ENCODE data around the gene TMEM14B. TPM values are rescaled to one million over a fixed set of nuclear protein-coding genes. Genes with fewer than 3 reads are reported as not detected.

TMEM14B gene
- total RNA-seq, 2 donors from 2014 or later: 58.7 to 73.3 TPM

GRCh38 chr6:10725716-10726115 is 21.9 kb upstream of the TMEM14B start:
- TF ChIP-seq CTCF (IDR thresholded peaks at IDR 0.05): no peak

GRCh38 chr6:10730254-10730653 is 17.4 kb upstream of the TMEM14B start:
- H3K4me1 ChIP-seq: no peaks in the 10 kb centered on the region
- no peak overlapping the region for H3K27ac ChIP-seq
- no peak for DNase-seq
- TF ChIP-seq CTCF (IDR thresholded peaks at IDR 0.05): no peak
- intact Hi-C loops (cut with DNase I): no loop called here
- no peak overlapping the region for H3K4me3 ChIP-seq
- no peaks in the 10 kb centered on the region for H3K9me3 ChIP-seq
- H3K36me3 ChIP-seq: peaks cover 4% of the 10 kb centered on the region
- H3K27me3 ChIP-seq: no peaks in the 10 kb centered on the region
- no peak overlapping the region for H3K9ac ChIP-seq (ENCODE audit: low read depth in 2 of 2, low read length in 2 of 2)

More at GRCh38 chr6:10725716-10726115, 21.9 kb upstream of the TMEM14B start:
- no peak overlapping the region for H3K27ac ChIP-seq
- H3K36me3 ChIP-seq: no peaks in the 10 kb centered on the region
- H3K4me3 ChIP-seq: no peak overlapping the region
- intact Hi-C loops (cut with DNase I): no loop called here
- DNase-seq: no peak
- no peak overlapping the region for H3K9ac ChIP-seq (ENCODE audit: low read depth in 2 of 2, low read length in 2 of 2)
- H3K4me1 ChIP-seq: peaks cover 4% of the 10 kb centered on the region
- no peaks in the 10 kb centered on the region for H3K27me3 ChIP-seq
- H3K9me3 ChIP-seq: no peaks in the 10 kb centered on the region

- Histone ChIP-seq H3K4me1 (no peaks in the 10 kb centered on the region), H3K27me3 (no peaks in the 10 kb centered on the region), H3K9ac (ENCODE audit: low read depth in 2 of 2, low read length in 2 of 2) (no peak overlapping the region), H3K36me3 (peaks cover 4% of the 10 kb centered on the region), H3K9me3 (no peaks in the 10 kb centered on the region), H3K27ac (no peak overlapping the region), H3K4me3 (no peak overlapping the region)
- no peak for TF ChIP-seq CTCF (IDR thresholded peaks at IDR 0.05)
- intact Hi-C loops (cut with DNase I): no loop called here
- no peak for DNase-seq
These were observed 14.4 kb upstream of the TMEM14B start for GRCh38 chr6:10733151-10733715.

- TF ChIP-seq CTCF (IDR thresholded peaks at IDR 0.05): no peak
- H3K27me3 ChIP-seq: no peaks in the 10 kb centered on the region
- H3K4me1 ChIP-seq: no peaks in the 10 kb centered on the region
- H3K9me3 ChIP-seq: no peaks in the 10 kb centered on the region
- no peak overlapping the region for H3K9ac ChIP-seq (ENCODE audit: low read depth in 2 of 2, low read length in 2 of 2)
- no peak overlapping the region for H3K4me3 ChIP-seq
- H3K36me3 ChIP-seq: peaks cover 4% of the 10 kb centered on the region
- no peak overlapping the region for H3K27ac ChIP-seq
- intact Hi-C loops (cut with DNase I): no loop called here
- DNase-seq: no peak
These were observed 13.7 kb upstream of the TMEM14B start for GRCh38 chr6:10733863-10734262.

- H3K9me3 ChIP-seq: no peaks in the 10 kb centered on the region
- H3K27me3 ChIP-seq: no peaks in the 10 kb centered on the region
- peaks cover 4% of the 10 kb centered on the region for H3K36me3 ChIP-seq
- intact Hi-C loops (cut with DNase I): no loop called here
- no peak for DNase-seq
- no peak overlapping the region for H3K4me3 ChIP-seq
- no peak overlapping the region for H3K9ac ChIP-seq (ENCODE audit: low read depth in 2 of 2, low read length in 2 of 2)
- no peak for TF ChIP-seq CTCF (IDR thresholded peaks at IDR 0.05)
- H3K4me1 ChIP-seq: no peaks in the 10 kb centered on the region
- no peak overlapping the region for H3K27ac ChIP-seq
These were observed 10.9 kb upstream of the TMEM14B start for GRCh38 chr6:10736731-10737130.

Measured in colonic mucosa (tissue), 4 donors.